Large intestine (tissue), 12 donors: ENCODE data around the gene YWHAB. TPM values are rescaled to one million over a fixed set of nuclear protein-coding genes. Genes with fewer than 3 reads are reported as not detected.

ENCODE experiments used
- DNase-seq, 2 donors: peaks; one replicate each; pipeline versions ENCODE4 v3.0.0 to v3.0.0-alpha.2; 2013
- H3K27ac ChIP-seq: one replicate; pipeline ENCODE4 v1.5.1; 2013; ENCODE audit warnings: low read length
- H3K27me3 ChIP-seq: 2 replicates; pipeline ENCODE4 v1.6.1; 2013; ENCODE audit warnings: low read length; ENCODE audit not compliant: control insufficient read depth, insufficient read depth
- H3K36me3 ChIP-seq: 2 replicates; pipeline ENCODE4 v1.6.1; 2013; ENCODE audit warnings: low read length; ENCODE audit not compliant: control insufficient read depth, insufficient read depth
- H3K4me1 ChIP-seq: one replicate; pipeline ENCODE4 v1.6.1; 2013; ENCODE audit warnings: low read length; ENCODE audit not compliant: control insufficient read depth, insufficient read depth
- H3K4me3 ChIP-seq: one replicate; pipeline ENCODE4 v1.5.1; 2013; ENCODE audit warnings: low read length
- H3K9me3 ChIP-seq: one replicate; pipeline ENCODE4 v1.6.1; 2013; ENCODE audit warnings: mild to moderate bottlenecking, low read depth, low read length, moderate library complexity; ENCODE audit not compliant: control insufficient read depth
- WGBS: methylation state at CpG from one replicate; pipeline ENCODE4 v1.1.5; 2013; ENCODE audit warnings: low lambda C conversion rate; ENCODE audit not compliant: insufficient coverage; 5-methylcytosine and 5-hydroxymethylcytosine counted together
- long read RNA-seq, 11 donors: transcript quantifications; one replicate each; lab custom pipeline, GENCODE V29; 2026
- polyA plus RNA-seq: library from polyadenylated mRNA; unstranded; fragments of 120-200 nt; gene quantifications from one replicate; pipeline ENCODE4 v1.2.1, GENCODE V29; 2013

YWHAB gene
- polyA plus RNA-seq: 152 TPM
- long read RNA-seq, donor 1, transcript YWHAB-201 (6 exons, 3,049 nt): major isoform, 38 of 66 reads
- long read RNA-seq, donor 1, partial matches to known transcripts: 24 of 66 reads
- long read RNA-seq, donor 1, other reads (novel, unspliced or antisense): 0 of 66 reads
- long read RNA-seq, donor 2, transcript YWHAB-202 (7 exons, 3,109 nt): minor isoform, 9 of 200 reads
- long read RNA-seq, donor 2, transcript YWHAB-201 (6 exons, 3,049 nt): major isoform, 101 of 200 reads
- long read RNA-seq, donor 2, partial matches to known transcripts: 89 of 200 reads
- long read RNA-seq, donor 2, other reads (novel, unspliced or antisense): 0 of 200 reads
- long read RNA-seq, donor 3, transcript YWHAB-202 (7 exons, 3,109 nt): minor isoform, 7 of 212 reads
- long read RNA-seq, donor 3, transcript YWHAB-201 (6 exons, 3,049 nt): major isoform, 105 of 212 reads
- long read RNA-seq, donor 3, partial matches to known transcripts: 100 of 212 reads
- long read RNA-seq, donor 3, other reads (novel, unspliced or antisense): 0 of 212 reads
- long read RNA-seq, donor 4, partial matches to known transcripts: 0 of 5 reads
- long read RNA-seq, donor 4, other reads (novel, unspliced or antisense): 0 of 5 reads
- long read RNA-seq, donor 5, transcript YWHAB-202 (7 exons, 3,109 nt): minor isoform, 5 of 69 reads
- long read RNA-seq, donor 5, transcript YWHAB-201 (6 exons, 3,049 nt): major isoform, 44 of 69 reads
- long read RNA-seq, donor 5, partial matches to known transcripts: 20 of 69 reads
- long read RNA-seq, donor 5, other reads (novel, unspliced or antisense): 0 of 69 reads
- long read RNA-seq, donor 6, transcript YWHAB-201 (6 exons, 3,049 nt): major isoform, 66 of 321 reads
- long read RNA-seq, donor 6, transcript YWHAB-202 (7 exons, 3,109 nt): minor isoform, 7 of 321 reads
- long read RNA-seq, donor 6, partial matches to known transcripts: 248 of 321 reads
- long read RNA-seq, donor 6, other reads (novel, unspliced or antisense): 0 of 321 reads
- long read RNA-seq, donor 7, transcript YWHAB-201 (6 exons, 3,049 nt): major isoform, 30 of 80 reads
- long read RNA-seq, donor 7, partial matches to known transcripts: 45 of 80 reads
- long read RNA-seq, donor 7, other reads (novel, unspliced or antisense): 0 of 80 reads
- long read RNA-seq, donor 8, transcript YWHAB-201 (6 exons, 3,049 nt): major isoform, 103 of 563 reads
- long read RNA-seq, donor 8, transcript YWHAB-202 (7 exons, 3,109 nt): minor isoform, 15 of 563 reads
- long read RNA-seq, donor 8, partial matches to known transcripts: 444 of 563 reads
- long read RNA-seq, donor 8, other reads (novel, unspliced or antisense): 0 of 563 reads
- long read RNA-seq, donor 9, transcript YWHAB-202 (7 exons, 3,109 nt): minor isoform, 5 of 85 reads
- long read RNA-seq, donor 9, transcript YWHAB-201 (6 exons, 3,049 nt): major isoform, 40 of 85 reads
- long read RNA-seq, donor 9, partial matches to known transcripts: 38 of 85 reads
- long read RNA-seq, donor 9, other reads (novel, unspliced or antisense): 0 of 85 reads
- long read RNA-seq, donor 10, transcript YWHAB-201 (6 exons, 3,049 nt): major isoform, 70 of 119 reads
- long read RNA-seq, donor 10, partial matches to known transcripts: 45 of 119 reads
- long read RNA-seq, donor 10, other reads (novel, unspliced or antisense): 0 of 119 reads
- long read RNA-seq, donor 11, transcript YWHAB-201 (6 exons, 3,049 nt): major isoform, 53 of 79 reads
- long read RNA-seq, donor 11, partial matches to known transcripts: 23 of 79 reads
- long read RNA-seq, donor 11, other reads (novel, unspliced or antisense): 0 of 79 reads

- Histone ChIP-seq H3K9me3 (no peaks in the 10 kb centered on the region), H3K27ac (peak within 1 kb of the TSS; percentile 92), H3K4me1 (peaks cover 7% of the 10 kb centered on the region), H3K27me3 (no peaks in the 10 kb centered on the region), H3K4me3 (peak within 1 kb of the TSS; percentile 90), H3K36me3 (no peaks in the 10 kb centered on the region)
- no CpG with 5 or more reads among the region's 88 CpGs for WGBS
- peak; percentile 98 to 99 for DNase-seq
Measured at GRCh38 chr20:44885392-44886265, at the start of gene YWHAB. TSS of gene YWHAB (plus strand) at chr20:44885705. CDS start at chr20:44901534, 15,829 bp downstream.

- Histone ChIP-seq H3K4me1 (no peaks in the 10 kb centered on the region), H3K36me3 (no peaks in the 10 kb centered on the region), H3K9me3 (no peaks in the 10 kb centered on the region), H3K4me3 (no peak overlapping the region), H3K27me3 (peaks cover 4% of the 10 kb centered on the region), H3K27ac (no peak overlapping the region)
- DNase-seq: no peak
- no CpG with 5 or more reads among the region's 12 CpGs for WGBS
Measured at GRCh38 chr20:44836601-44837120, 48.8 kb upstream of the YWHAB start.

- 80% methylated on average over 1 of the region's 3 CpGs for WGBS
Measured at GRCh38 chr20:44837946-44838345, 47.6 kb upstream of the YWHAB start.

GRCh38 chr20:44838521-44838920, 47.0 kb upstream of the YWHAB start:
- WGBS: no CpG with 5 or more reads among the region's 1 CpG
- no peak for DNase-seq
- Histone ChIP-seq H3K4me3 (no peak overlapping the region), H3K27me3 (peaks cover 4% of the 10 kb centered on the region), H3K4me1 (no peaks in the 10 kb centered on the region), H3K27ac (no peak overlapping the region), H3K36me3 (no peaks in the 10 kb centered on the region), H3K9me3 (no peaks in the 10 kb centered on the region)

More at GRCh38 chr20:44837946-44838345, 47.6 kb upstream of the YWHAB start:
- H3K27me3 ChIP-seq: peaks cover 4% of the 10 kb centered on the region
- H3K36me3 ChIP-seq: no peaks in the 10 kb centered on the region
- no peaks in the 10 kb centered on the region for H3K9me3 ChIP-seq
- no peaks in the 10 kb centered on the region for H3K4me1 ChIP-seq
- H3K27ac ChIP-seq: no peak overlapping the region
- no peak for DNase-seq
- no peak overlapping the region for H3K4me3 ChIP-seq

GRCh38 chr20:44839481-44839880, 46.0 kb upstream of the YWHAB start:
- Histone ChIP-seq H3K27me3 (peaks cover 4% of the 10 kb centered on the region), H3K27ac (no peak overlapping the region), H3K4me1 (no peaks in the 10 kb centered on the region), H3K9me3 (no peaks in the 10 kb centered on the region), H3K36me3 (no peaks in the 10 kb centered on the region), H3K4me3 (no peak overlapping the region)
- WGBS: 100% methylated on average over 1 of the region's 5 CpGs
- no peak for DNase-seq

DNA sequence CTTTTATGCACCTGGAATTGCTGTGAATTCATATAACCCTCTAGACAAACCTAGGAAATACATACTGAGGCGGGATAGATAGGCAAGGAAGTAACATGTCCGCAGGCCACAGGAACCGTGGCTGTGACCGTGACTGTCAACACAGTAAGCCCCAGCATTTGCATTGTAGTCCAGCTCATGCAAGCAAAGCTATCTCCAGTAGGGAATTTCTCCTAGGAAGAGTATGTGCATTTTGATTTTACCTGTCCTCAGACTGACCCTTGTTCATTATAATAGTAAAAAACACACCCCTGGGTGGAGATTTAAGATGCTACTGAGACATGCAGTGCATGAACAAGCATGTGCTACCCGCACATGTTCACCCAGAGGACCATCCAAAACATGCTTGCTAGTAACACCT, 44.7 kb upstream of the YWHAB start:
- H3K4me3 ChIP-seq: no peak overlapping the region

GRCh38 chr20:44841955-44842354, 43.5 kb upstream of the YWHAB start:
- Histone ChIP-seq H3K4me3 (no peak overlapping the region), H3K27ac (no peak overlapping the region), H3K36me3 (no peaks in the 10 kb centered on the region), H3K27me3 (peaks cover 4% of the 10 kb centered on the region), H3K9me3 (no peaks in the 10 kb centered on the region), H3K4me1 (no peaks in the 10 kb centered on the region)
- no peak for DNase-seq
- no CpG with 5 or more reads among the region's 6 CpGs for WGBS

More for the DNA sequence above, 44.7 kb upstream of the YWHAB start:
- H3K27ac ChIP-seq: no peak overlapping the region
- no peaks in the 10 kb centered on the region for H3K9me3 ChIP-seq
- H3K27me3 ChIP-seq: peaks cover 4% of the 10 kb centered on the region
- no peaks in the 10 kb centered on the region for H3K4me1 ChIP-seq
- H3K36me3 ChIP-seq: no peaks in the 10 kb centered on the region
- no CpG with 5 or more reads among the region's 5 CpGs for WGBS
- DNase-seq: no peak

DNA sequence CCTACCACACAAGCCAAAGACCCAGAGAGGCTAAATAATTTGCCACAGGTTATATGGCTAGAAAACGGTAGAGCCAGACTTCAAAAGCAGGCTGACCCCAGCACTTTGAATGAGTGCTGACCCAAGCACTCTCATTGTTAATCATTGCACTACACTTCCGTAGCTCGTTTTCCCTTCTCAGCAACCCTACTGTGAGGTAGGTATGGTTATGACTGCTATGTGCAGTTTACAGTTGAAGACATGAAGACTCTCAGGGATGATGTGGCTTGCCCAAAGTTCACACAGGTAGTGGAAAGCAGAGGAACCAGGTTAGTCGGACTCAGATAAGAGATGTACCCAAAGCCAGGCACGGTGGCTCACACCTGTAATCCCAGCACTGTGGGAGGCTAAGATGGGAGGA, 41.6 kb upstream of the YWHAB start:
- H3K27me3 ChIP-seq: no peaks in the 10 kb centered on the region
- no peak overlapping the region for H3K4me3 ChIP-seq
- H3K27ac ChIP-seq: no peak overlapping the region
- peak; percentile 26 to 55 for DNase-seq
- no peaks in the 10 kb centered on the region for H3K9me3 ChIP-seq
- H3K36me3 ChIP-seq: no peaks in the 10 kb centered on the region
- WGBS: no CpG with 5 or more reads among the region's 5 CpGs
- H3K4me1 ChIP-seq: no peaks in the 10 kb centered on the region
